Measurements from ENCODE around the gene SEMA4D.
A peak's percentile ranks its signal among the peaks of the same experiment; 100 is the strongest.

SEMA4D gene

DNA sequence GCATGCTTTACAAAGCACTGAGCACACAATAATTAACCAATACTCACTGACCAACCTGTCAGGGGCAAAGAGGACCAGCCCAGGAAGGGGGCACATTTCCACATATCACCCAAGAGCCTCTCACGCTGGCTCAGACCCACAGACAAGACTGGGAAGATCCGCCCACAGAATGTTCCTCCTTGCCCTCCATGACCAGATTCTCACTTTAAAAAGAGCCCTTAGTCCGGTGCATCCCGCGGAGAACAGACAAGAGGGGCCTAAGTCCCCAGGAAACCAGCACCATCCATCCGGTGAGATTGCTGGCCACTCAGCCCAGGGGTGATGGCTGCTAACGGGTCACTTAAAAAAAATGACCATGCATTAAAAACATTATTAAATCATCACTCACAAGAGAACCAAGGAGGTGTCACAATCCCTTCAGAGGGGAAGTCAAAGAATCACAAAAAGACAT is 32.9 kb downstream of the SEMA4D start:
- in situ Hi-C loops (cut with MboI; ENCODE audit: low sequenced_read_pairs, unreplicated experiment) = no loop called here
- DNase-seq (ENCODE audit: low spot score) = no peak
- TF ChIP-seq, protein P1, sequence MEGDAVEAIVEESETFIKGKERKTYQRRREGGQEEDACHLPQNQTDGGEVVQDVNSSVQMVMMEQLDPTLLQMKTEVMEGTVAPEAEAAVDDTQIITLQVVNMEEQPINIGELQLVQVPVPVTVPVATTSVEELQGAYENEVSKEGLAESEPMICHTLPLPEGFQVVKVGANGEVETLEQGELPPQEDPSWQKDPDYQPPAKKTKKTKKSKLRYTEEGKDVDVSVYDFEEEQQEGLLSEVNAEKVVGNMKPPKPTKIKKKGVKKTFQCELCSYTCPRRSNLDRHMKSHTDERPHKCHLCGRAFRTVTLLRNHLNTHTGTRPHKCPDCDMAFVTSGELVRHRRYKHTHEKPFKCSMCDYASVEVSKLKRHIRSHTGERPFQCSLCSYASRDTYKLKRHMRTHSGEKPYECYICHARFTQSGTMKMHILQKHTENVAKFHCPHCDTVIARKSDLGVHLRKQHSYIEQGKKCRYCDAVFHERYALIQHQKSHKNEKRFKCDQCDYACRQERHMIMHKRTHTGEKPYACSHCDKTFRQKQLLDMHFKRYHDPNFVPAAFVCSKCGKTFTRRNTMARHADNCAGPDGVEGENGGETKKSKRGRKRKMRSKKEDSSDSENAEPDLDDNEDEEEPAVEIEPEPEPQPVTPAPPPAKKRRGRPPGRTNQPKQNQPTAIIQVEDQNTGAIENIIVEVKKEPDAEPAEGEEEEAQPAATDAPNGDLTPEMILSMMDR (IDR thresholded peaks at IDR 0.05; ENCODE audit: borderline replicate concordance, control extremely low read depth, extremely low read depth, insufficient read depth, missing control alignments) = no peak

DNA sequence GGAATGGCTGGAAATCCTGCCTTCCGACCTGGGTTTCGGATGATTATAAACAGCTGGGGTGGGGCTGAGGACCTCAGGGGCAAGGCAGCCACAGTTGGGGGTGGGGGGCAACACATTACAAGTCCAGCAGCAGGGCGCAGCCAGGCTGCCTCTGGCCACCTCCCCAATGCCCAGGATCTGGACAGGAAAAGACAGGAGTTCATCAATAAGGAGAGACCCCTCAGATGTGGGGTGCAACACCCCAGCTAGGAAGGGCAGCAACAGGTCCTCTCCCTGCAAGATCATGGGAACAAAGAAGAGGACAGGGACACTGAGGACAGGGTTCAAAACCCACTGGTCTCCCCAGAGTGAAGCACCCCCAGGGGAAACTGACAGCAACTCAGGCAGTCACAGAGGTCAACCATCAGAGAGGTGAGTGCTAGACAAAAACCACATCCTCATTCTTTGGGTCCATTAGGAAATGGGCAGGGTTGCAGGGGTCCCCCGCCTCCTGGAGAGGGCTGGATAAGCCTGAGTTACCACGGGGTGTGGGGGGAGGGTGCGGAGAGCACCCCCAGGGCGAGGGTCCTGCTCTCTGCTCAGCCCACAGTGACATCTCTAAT is 33.5 kb downstream of the SEMA4D start:
- TF ChIP-seq, protein P1 (IDR thresholded peaks at IDR 0.05; ENCODE audit: borderline replicate concordance, control extremely low read depth, extremely low read depth, insufficient read depth, missing control alignments) = no peak
- peak; percentile 64 for DNase-seq (ENCODE audit: low spot score)
- in situ Hi-C loops (cut with MboI; ENCODE audit: low sequenced_read_pairs, unreplicated experiment) = no loop called here

DNA sequence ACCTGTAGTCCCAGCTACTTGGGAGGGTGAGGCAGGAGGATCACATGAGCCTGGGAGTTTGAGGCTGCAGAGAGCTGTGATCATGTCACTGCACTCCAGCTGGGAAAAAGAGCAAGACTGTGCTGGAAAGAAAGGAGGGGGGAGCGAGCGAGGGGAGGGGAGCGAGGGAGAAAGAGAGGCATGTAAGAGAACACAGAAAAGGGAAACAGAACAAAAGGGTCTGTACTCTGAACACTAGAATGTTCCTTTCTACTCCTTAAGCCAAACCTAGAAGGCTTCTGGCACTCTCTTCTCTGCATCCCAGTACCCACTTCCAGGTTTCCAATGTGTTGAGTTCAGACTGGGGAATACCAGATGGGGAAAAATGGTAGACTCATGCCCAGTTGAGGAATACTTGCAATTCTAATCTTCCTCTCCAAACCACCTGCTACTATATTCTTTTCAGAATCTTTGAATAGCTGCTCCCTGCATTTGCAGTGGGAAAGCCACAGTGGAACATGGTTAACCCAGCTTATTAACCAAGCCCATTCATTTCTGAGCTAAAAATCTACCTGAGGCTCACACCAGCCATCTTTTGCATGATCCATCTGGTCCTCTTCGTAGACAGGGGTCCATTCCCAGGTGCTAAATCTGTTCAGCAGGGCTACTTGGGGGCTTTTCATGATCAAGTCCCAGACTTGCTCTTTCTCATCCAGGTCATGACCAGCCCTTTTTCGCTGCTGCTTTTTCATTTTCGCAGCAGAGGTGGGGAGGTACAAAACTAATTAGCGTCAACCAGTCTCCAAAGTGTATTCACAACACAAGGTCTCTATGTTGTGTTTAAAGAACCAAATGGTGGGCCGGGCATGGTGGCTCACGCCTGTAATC is 34.9 kb downstream of the SEMA4D start:
- in situ Hi-C loops (cut with MboI; ENCODE audit: low sequenced_read_pairs, unreplicated experiment) = no loop called here
- DNase-seq (ENCODE audit: low spot score) = no peak
- TF ChIP-seq, protein P1 (IDR thresholded peaks at IDR 0.05; ENCODE audit: borderline replicate concordance, control extremely low read depth, extremely low read depth, insufficient read depth, missing control alignments) = no peak

DNA sequence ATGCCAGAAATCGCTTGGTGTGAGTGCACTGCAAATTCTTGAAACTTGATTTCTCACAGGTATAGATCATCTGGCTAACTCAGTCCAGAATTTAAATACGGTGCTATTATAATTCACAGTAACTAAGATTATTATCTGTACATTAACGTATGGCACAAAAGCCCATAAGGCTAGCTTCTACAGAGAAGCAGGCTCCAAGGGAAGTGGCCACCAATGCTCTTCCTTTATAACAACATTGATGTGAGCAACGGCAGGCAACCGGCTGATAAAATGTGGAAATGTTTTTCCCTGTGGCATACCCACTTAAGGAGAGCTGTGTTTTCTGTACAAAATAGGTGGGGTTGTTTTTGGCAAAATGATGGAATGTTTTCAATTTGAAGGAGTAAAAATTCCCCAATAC is 35.7 kb downstream of the SEMA4D start:
- TF ChIP-seq, protein P1 (IDR thresholded peaks at IDR 0.05; ENCODE audit: borderline replicate concordance, control extremely low read depth, extremely low read depth, insufficient read depth, missing control alignments) = no peak
- DNase-seq (ENCODE audit: low spot score) = no peak
- in situ Hi-C loops (cut with MboI; ENCODE audit: low sequenced_read_pairs, unreplicated experiment) = no loop called here

DNA sequence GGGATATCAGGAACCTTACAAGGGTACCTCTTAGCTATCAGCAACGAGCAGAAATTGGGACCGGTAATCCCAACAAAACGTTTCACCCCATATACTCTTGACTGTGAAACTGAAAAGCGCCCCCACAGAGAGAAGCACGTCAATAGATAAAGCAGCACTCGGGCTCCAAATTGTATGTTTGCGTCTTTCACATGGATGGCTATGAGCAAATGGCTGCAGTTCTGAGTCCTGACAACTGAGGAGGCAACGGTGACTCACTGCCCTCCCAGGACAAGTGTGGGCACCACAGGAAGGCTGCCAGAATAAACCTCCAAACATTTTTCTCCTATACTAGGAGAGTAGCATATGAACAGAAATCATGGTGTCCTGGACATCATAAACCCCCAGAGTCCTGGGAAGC is 36.6 kb downstream of the SEMA4D start:
- TF ChIP-seq, protein P1 (IDR thresholded peaks at IDR 0.05; ENCODE audit: borderline replicate concordance, control extremely low read depth, extremely low read depth, insufficient read depth, missing control alignments) = no peak
- no peak for DNase-seq (ENCODE audit: low spot score)
- in situ Hi-C loops (cut with MboI; ENCODE audit: low sequenced_read_pairs, unreplicated experiment) = no loop called here

DNA sequence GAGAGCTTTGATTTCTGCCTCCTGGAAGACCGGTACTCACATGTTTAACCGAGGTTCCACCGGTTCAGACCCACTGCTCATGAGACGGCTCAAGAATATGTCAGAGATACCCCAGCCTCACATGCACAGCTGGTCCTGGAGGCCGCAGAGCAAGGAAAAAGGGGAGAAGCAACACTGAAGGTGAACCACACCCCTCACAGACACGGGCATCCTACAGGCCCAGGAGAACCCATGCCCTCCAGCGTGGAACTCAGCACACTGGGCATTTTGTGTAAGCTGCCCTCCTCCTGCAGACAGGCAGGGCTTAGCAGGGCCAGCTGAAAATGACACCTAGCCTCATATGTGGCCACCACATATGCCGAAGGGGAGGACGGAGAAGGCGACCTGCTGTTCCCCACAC is 37.4 kb downstream of the SEMA4D start:
- no peak for DNase-seq (ENCODE audit: low spot score)
- in situ Hi-C loops (cut with MboI; ENCODE audit: low sequenced_read_pairs, unreplicated experiment) = no loop called here
- TF ChIP-seq, protein P1 (IDR thresholded peaks at IDR 0.05; ENCODE audit: borderline replicate concordance, control extremely low read depth, extremely low read depth, insufficient read depth, missing control alignments) = no peak
